GM18951 (cell line): ENCODE data around the gene MIEN1.

Experiments used
- POLR2A ChIP-seq: IDR thresholded peaks from 4 replicates; pipeline ENCODE4 v1.6.1; 2011; ENCODE audit warnings: mild to moderate bottlenecking; ENCODE audit not compliant: insufficient read length, insufficient read depth; ENCODE audit errors: extremely low read depth
- in situ Hi-C: fragments of 300-500 bp; cut with MboI; formaldehyde crosslinking; loops from one replicate; pipeline ENCODE4 v1.12.0; 2022; ENCODE audit warnings: low sequenced_read_pairs, mixed read lengths, inconsistent platforms; ENCODE audit not compliant: unreplicated experiment

Gene MIEN1

GRCh38 chr17:39763051-39763820 lies 32.9 kb upstream of the MIEN1 start:
- TF ChIP-seq POLR2A: no peak
- in situ Hi-C loops: no loop called here

- no peak for TF ChIP-seq POLR2A
- in situ Hi-C loops: no loop called here
Measured at GRCh38 chr17:39761861-39762496, 31.6 kb upstream of the MIEN1 start.

- TF ChIP-seq POLR2A: no peak
- in situ Hi-C loops: no loop called here
Measured at GRCh38 chr17:39759204-39759603, 28.9 kb upstream of the MIEN1 start.

- in situ Hi-C loops: no loop called here
Measured at GRCh38 chr17:39757931-39758873, 27.9 kb upstream of the MIEN1 start.

GRCh38 chr17:39757176-39757662 lies 26.9 kb upstream of the MIEN1 start:
- TF ChIP-seq POLR2A: no peak
- in situ Hi-C loops: no loop called here

More at GRCh38 chr17:39757931-39758873, 27.9 kb upstream of the MIEN1 start:
- no peak for TF ChIP-seq POLR2A

- TF ChIP-seq POLR2A: no peak
- in situ Hi-C loops: no loop called here
Measured at GRCh38 chr17:39756380-39757079, 26.2 kb upstream of the MIEN1 start.

GRCh38 chr17:39755554-39756379 lies 25.4 kb upstream of the MIEN1 start:
- in situ Hi-C loops: no loop called here

GRCh38 chr17:39754958-39755553 lies 24.7 kb upstream of the MIEN1 start:
- in situ Hi-C loops: no loop called here
- TF ChIP-seq POLR2A: no peak

More at GRCh38 chr17:39755554-39756379, 25.4 kb upstream of the MIEN1 start:
- TF ChIP-seq POLR2A: peak; percentile 52

- peak; percentile 56 for TF ChIP-seq POLR2A
- in situ Hi-C loops: no loop called here
Measured at GRCh38 chr17:39754161-39754957, 24.0 kb upstream of the MIEN1 start.

- in situ Hi-C loops: no loop called here
- peak; percentile 66 for TF ChIP-seq POLR2A
Measured at GRCh38 chr17:39753514-39754160, 23.3 kb upstream of the MIEN1 start.
